GM21825 (cell line): ENCODE measurements around the gene SSPN.

ENCODE experiments used
- ATAC-seq: cut with Tn5 transposase; IDR thresholded peaks from one replicate; pipeline ENCODE4 v1.9.1; 2021; ENCODE audit warnings: mild to moderate bottlenecking, moderate library complexity; ENCODE audit not compliant: unreplicated experiment

SSPN gene

GRCh38 chr12:26255893-26256645, 60.7 kb downstream of the SSPN start:
- ATAC-seq = no peak

DNA sequence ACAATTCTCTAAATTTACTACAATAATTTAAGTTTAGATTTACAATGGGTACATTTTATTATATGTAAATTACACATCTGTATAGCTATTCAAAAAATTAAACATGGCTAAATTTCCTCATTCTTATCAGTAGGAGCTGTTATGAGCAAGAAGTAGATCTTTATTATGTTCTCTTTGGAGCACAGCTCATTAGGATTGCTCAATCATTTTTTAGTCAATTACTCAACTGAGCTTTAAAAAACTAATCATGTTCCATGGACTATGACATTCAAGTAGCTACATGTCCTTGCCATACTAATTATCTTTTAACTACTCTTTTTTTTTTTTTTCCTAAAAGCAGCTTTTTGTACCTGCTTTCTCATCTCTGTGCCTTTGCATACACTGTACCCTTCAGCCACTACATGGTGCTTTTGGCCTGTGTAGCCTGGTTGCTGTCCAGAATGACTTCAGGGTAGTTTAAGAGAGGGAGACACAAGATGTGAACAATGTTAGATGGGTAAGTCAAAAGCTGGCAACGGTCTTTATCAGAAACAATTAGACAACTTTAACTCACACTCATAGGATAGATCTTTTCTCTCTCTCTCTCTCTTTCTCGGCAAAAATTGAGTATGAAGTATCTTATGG, 69.0 kb downstream of the SSPN start:
- no peak for ATAC-seq

GRCh38 chr12:26265606-26266005, 70.2 kb downstream of the SSPN start:
- no peak for ATAC-seq

DNA sequence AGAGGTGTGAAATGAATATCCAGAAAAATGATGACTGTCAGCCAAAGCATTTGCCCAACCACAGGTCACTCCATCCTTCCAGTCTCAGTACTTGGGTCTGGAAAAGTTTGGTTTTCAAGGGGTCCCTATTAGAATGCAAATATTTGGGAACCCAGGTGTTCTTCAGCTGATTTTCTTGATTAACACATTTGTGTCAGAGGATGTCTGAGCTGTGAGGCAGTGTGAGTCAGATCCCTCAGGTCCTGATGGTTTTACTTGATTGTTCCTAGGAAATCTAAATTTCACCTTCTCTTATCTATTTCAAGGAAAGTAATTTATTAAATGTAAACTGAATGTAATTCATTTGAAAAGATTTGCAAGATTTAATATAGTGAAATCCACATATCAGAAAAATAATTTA, 71.5 kb downstream of the SSPN start:
- no peak for ATAC-seq

- no peak for ATAC-seq
Measured at GRCh38 chr12:26268841-26269561, 73.6 kb downstream of the SSPN start.

- ATAC-seq = no peak
Measured at GRCh38 chr12:26269562-26270284, 74.3 kb downstream of the SSPN start.

DNA sequence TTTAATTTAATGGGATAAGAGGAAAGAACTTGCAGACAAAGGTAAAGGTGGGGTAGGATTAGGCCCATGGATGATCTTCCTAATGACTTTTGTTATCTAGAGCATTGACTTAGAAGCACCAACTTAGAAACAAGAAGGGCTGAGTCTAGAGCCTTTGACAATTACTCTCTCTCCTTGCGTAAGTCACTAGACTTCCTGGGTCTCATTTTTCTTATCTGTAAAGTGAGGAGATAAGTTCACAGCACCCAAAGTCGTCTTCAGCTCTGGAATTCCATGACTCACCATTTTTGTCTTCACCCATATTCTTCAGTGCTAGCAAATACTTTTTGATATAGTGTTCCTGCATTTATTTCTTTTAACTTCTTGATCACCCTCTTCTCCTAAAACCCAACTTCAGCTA, 75.7 kb downstream of the SSPN start:
- no peak for ATAC-seq

DNA sequence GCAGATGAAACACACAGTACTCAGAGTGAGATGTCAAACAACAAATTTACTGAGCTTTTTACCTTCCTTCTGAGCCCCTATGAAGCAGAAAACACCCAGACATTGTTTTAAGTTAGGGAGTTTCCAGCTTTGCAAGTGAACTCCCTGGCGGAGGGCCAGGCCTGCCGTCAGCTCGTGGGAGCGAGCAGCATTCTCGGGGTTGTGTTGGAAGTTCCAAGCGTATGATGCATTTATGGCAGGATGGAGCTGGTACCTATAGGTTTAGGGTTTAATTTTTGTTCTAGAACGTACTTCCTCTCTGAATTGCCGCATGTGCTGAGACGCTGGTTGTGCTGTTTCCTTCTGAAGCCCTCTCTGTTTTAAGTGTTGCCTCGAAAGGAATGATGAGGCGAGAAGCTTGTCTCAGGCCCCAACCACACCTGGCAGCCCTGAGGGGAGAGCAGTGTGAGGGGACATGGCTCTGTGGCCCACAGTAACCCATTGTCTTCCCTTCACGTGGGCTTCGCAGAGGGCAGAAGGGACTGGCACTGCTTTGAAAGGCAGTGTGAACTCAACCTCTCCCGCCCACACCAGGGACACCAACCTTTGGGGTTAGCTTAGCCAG, 76.6 kb downstream of the SSPN start:
- no peak for ATAC-seq

GRCh38 chr12:26272851-26273250, 77.5 kb downstream of the SSPN start:
- no peak for ATAC-seq

DNA sequence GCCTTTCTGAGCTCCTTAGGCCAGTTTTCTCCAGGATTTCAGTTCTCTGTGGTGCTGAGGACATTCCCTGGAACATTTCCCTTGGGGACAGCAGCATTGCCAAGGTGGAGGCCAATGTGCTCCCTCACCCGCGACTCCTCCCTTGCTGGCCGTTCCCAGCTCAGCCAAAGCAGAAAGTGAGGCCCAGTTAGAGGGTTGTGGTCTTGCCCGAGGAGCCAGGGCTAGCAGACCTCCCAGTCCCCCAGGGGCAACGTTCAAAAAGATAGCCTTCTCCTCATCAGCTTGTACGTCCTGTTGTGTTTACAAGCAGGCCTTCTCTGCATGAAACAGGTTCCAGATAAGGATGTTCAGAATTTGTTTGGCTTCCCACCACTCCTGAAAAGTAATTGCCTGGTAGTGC, 78.4 kb downstream of the SSPN start:
- no peak for ATAC-seq

DNA sequence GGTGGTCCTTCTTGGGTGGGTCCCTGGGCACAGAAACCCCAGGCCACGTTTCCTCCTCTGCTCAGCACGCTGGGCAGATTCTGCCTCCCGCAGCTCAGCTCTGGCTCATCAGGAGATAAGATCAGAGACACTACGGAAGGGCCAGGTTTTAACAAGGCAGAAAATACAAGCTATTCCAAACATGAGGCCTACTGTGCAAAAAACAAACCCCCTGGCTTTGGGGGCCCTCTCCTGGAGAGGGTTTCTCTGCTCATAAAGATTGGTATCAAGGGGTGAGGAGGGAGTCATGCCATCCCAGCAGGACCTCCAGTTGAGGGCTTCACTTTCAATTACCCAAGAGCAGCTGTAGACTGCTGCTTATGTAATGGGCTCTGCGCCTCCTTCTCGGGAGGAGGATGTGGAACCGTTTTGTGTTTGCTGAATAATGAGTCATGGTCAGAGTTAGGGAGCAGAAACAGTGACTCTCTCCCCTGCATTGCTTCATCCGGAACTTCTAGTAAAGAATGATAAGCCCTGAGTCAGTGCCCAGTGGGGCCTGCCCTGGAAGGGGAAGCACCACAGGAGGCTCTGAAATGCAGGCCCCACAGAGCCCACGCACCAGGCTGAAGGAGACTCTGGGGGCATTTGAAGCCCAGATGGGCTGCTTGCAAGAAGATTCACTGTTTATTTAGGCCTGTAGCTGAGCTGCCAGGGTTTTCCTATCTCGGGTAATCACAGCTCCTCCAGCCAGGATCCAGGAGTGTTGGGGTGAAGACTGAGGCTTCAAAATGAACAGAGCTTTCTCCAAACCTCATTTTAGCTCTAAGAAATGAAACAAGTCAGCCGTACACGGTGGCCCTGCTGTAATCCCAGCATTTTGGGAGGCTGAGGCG, 79.3 kb downstream of the SSPN start:
- peak; percentile 96 for ATAC-seq

- ATAC-seq = no peak
Measured at GRCh38 chr12:26275313-26276131, 80.1 kb downstream of the SSPN start.

DNA sequence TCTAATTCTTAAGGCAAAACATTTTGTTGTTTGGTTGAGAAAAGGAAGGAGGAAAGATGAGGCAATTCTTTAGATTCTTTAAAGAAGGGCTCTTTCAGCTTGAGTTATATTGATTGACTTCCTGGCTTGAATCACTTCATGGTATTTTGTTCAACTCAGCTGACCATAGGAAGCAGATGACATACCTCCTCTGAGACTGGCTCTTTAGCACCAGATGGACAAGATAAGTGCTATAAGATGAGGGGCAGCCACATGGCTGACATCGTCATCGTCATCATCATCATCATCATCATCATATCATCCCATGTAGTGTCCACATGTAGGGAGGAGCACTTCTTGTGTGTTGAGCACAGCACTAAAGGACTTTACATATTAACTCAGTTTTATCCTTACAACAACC, 81.3 kb downstream of the SSPN start:
- no peak for ATAC-seq

- ATAC-seq = no peak
Measured at GRCh38 chr12:26277506-26278246, 82.3 kb downstream of the SSPN start.

DNA sequence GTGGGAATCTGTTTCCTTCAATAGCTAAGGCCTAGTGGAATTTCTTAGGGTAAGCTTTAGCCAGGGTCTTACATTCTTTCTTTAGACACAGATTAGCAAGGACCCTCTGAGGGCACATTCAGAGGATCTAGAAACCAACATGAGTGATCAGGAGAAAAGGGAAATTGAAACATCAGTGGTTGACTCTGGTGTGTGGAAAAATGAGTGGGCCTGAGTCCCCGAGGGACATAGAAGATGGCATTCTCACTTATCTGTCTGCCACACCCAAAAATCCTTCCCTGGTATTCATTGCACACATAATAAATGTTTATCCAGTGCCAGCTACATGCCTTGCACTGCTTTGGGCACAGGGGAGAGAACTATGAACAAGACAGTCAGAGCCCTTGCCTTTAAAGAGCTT, 82.9 kb downstream of the SSPN start:
- ATAC-seq = no peak

- ATAC-seq = no peak
Measured at GRCh38 chr12:26278666-26279065, 83.3 kb downstream of the SSPN start.

DNA sequence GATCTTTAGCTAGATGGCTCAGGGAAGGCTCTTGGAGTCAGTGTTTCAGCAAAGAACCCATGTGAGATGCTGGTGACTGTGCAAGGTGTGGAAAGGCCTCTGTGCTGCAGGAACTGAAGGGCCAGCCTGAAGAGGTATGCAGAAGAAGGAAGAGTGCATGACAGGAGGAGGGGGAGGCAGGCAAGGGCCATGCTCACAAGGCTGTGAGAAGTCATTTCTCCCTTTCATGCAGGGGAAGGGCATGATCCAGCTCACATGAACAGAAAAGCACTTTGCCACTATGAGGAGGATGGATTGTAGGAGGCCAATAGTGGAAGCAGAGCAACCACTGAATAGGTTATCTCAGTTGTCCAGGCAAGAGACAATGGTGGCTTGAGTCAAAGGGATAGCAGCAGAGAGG, 83.7 kb downstream of the SSPN start:
- ATAC-seq = no peak

DNA sequence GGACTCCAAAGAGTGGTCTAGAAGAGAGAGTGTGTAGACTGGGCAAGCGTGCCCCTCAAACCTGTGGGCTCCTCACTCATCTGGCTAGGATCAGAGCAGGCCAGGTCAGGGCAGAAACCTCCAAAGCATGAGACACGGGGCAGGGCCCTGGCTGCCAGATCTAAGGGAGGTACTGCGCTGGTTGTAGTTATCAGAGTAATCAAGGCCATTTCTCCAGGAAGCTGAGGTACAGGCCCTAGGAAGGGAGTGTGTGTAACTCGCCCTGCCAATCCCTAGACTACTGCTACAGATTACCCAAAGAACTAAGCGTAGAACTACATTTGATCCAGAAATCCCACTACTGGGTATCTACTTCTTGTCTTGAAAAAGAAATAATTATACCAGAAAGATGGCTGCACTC, 84.5 kb downstream of the SSPN start:
- ATAC-seq = no peak

DNA sequence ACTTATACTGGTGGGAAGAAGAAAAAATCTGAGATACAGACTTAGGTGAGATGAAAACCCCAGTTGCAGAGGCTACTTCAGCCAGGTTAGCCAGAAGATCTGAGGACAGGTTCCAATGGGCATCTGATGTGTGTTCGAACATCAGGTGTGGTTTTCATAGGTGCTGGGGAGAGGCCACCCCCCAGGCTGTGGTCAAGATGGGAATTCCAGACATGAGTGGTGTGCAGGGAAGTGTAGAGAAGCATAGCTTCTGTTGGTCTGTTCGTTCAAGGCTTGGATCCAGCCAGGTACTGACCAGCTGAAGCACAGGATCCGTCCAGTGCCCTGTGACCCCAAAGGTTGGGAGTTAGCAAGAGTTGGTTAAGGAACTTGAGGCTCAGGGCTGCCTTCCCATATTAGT, 85.5 kb downstream of the SSPN start:
- ATAC-seq = no peak
